Prostate gland (tissue), 2 donors: ENCODE data around the gene SLC17A3.

Source experiments
- CTCF ChIP-seq, 4 experiments: fragments of 200-600 bp in 2 of 4; fragments of 450-650 bp in 2 of 4; sonication (generic) in 2 of 4; IDR thresholded peaks; 1 replicate in 3 of 4; 2 replicates in 1 of 4; pipeline ENCODE4 v1.5.1; 2016 to 2019; ENCODE audit warnings: antibody characterized with exemption in 4 of 4, mild to moderate bottlenecking in 2 of 4, moderate library complexity in 2 of 4
- POLR2A ChIP-seq: fragments of 450-650 bp; IDR thresholded peaks from one replicate; pipeline ENCODE4 v1.6.1; 2016; ENCODE audit warnings: antibody characterized with exemption, mild to moderate bottlenecking

- TF ChIP-seq CTCF (IDR thresholded peaks at IDR 0.05) (no peak), POLR2A (no peak)
These were observed 33.5 kb upstream of the SLC17A3 start for GRCh38 chr6:25907475-25908014.
